C4-2B (cell line): ENCODE measurements around the gene RPLP1.

ENCODE experiments used
- H3K27ac ChIP-seq: fragments of 450-650 bp; 2 replicates; pipeline ENCODE4 v1.5.1; 2017
- CTCF ChIP-seq: fragments of 450-650 bp; conservative IDR thresholded peaks from 2 replicates; pipeline ENCODE4 v1.5.1; 2017; ENCODE audit warnings: mild to moderate bottlenecking
- ZFX ChIP-seq: fragments of 450-650 bp; IDR thresholded peaks from 2 replicates; pipeline ENCODE4 v1.6.1; 2017

RPLP1 gene

GRCh38 chr15:69424001-69424400 is 28.6 kb upstream of the RPLP1 start:
- TF ChIP-seq ZFX (no peak), CTCF (no peak)
- H3K27ac ChIP-seq: no peak overlapping the region

GRCh38 chr15:69424748-69425413 is 27.7 kb upstream of the RPLP1 start:
- TF ChIP-seq ZFX (no peak), CTCF (no peak)
- H3K27ac ChIP-seq: no peak overlapping the region

- H3K27ac ChIP-seq: no peak overlapping the region
- no peak for TF ChIP-seq CTCF
- TF ChIP-seq ZFX: no peak
These were observed 18.8 kb upstream of the RPLP1 start for GRCh38 chr15:69433831-69434230.

- no peak overlapping the region for H3K27ac ChIP-seq
- TF ChIP-seq ZFX (no peak), CTCF (no peak)
These were observed 18.4 kb upstream of the RPLP1 start for GRCh38 chr15:69434238-69434637.

- H3K27ac ChIP-seq: no peak overlapping the region
- TF ChIP-seq CTCF (no peak), ZFX (no peak)
These were observed 17.9 kb upstream of the RPLP1 start for GRCh38 chr15:69434679-69435078.

GRCh38 chr15:69435985-69436384 is 16.6 kb upstream of the RPLP1 start:
- H3K27ac ChIP-seq: no peak overlapping the region
- TF ChIP-seq ZFX: no peak
- no peak for TF ChIP-seq CTCF

- no peak overlapping the region for H3K27ac ChIP-seq
- TF ChIP-seq CTCF: no peak
- TF ChIP-seq ZFX: no peak
These were observed 15.7 kb upstream of the RPLP1 start for GRCh38 chr15:69436951-69437350.
